Head of caudate nucleus (tissue), 42 donors: Measurements from ENCODE around the gene ZCRB1.
"Not testable (repeated sequence)": the region's sequence is repeated elsewhere in the genome, so short reads cannot be mapped to it uniquely, and the experiment has no call there.

Experiments
- DNase-seq, 42 donors: peaks; one replicate each; pipeline versions ENCODE4 v3.0.0 to v3.0.0-alpha.2; 2020 to 2021; ENCODE audit warnings: mixed read lengths in 7 of 42
- intact Hi-C: fragments of 100-400 bp; cut with DNase I; formaldehyde crosslinking; loops from one replicate; pipeline ENCODE4 v1.15.0; 2022

The ZCRB1 gene, protein sequence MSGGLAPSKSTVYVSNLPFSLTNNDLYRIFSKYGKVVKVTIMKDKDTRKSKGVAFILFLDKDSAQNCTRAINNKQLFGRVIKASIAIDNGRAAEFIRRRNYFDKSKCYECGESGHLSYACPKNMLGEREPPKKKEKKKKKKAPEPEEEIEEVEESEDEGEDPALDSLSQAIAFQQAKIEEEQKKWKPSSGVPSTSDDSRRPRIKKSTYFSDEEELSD

DNA sequence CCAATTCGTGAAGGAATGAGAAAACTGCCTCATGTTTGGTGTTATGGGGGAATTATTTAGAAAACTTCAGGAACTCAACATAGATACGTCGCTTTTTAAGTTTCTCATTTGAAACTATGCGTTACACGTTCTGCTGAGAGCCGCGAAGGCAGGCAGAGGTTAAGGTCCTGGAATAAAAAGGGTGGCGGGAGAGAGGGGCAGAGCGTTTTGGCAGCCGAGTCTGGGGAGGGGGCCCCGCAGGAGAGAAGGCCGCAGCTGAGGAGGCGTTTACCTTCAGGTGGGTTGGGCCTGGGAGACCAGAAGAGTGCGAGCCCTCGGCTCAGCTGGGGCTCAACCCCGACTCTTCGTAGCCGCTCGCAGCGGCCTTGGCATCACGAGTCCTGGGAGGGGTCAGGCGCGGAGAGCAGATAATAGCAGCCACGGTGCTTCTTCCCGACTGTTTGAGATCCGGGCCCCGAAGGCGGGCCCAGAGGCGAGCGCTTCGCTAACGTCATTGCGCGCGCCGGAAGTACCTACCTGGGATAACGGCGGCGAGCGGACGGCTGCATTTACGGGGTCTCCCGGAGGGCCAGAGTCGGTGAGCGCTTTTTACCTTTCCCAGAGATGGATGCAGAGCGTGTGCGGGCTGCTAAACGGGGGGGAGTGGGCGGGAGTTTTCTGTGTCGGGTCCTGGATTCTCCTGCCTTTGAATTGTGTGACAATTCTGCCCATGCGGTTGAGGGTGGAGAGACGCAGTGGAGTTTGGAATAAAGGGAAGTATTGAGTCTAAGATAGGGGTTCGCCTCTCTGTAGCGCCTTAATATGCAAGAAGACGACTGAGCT, at the start of gene ZCRB1, which contains the start of gene PPHLN1:
Gene ZCRB1 (minus strand): TSS at position 442 of the 822 bp plus-strand sequence. CDS start 1,992 bp downstream, outside the sequence.
Gene PPHLN1 (plus strand): TSS at position 515 of the 822 bp plus-strand sequence. CDS start 9,736 bp downstream, outside the sequence.
- DNase-seq, result peak; percentile 64 to 95 (median 87)
- intact Hi-C loops, result loop anchor here (5.0 kb wide), 2 partner anchors 89 to 184 kb away; partner anchors contain the start of genes GXYLT1 and YAF2

DNA sequence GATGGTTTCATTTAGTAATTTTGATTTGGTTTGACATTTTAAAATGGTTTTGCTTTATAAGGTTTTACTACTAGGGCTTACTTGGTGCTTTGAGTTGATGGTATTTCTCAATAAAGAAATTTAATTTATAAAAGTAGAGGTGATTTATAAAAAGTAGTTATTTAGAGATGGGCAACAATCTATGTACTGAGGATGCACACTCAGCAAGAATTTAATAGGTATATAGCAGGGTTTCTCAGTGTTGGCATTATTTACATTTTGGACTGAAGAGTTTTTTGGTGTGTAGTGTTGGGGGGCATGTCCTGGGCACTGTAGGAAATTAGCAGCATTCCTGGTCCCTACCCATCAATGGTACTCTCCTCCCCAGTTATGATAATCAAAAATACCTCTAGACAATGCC, 47.8 kb upstream of the ZCRB1 start:
- no peak for DNase-seq
- intact Hi-C loops, result no loop called here

DNA sequence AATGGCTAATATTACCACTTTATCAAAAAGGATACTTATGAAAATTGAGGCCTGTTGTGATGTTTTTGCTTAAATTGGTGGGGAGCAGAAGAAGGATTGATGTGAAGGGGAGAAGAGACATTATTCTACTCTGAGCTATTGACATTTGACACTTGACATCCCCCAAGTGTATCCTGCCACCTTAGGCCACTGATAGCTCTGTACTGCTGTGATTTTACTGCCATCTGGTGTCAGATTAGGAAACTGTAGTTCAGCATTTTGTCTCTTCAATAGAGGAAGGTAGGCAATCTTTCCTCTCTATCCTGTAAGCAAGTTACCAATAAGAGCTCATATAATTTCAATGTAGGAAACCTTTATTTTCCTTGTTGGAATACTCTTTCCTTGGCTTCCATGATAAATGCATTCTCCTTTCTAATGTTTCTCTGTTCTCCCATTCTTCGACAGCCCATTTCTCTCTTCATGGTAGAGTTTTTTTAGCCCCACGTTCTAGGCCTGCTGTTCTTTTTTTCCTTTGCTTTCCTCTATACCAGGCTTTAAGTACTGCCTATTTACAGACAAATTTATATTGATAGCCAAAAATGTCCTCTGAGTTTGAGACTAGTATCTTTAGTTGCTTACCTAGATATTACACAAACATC, 46.4 kb upstream of the ZCRB1 start:
- intact Hi-C loops, result no loop called here
- DNase-seq, result peak in 12 of 42 donors; percentile 5 to 69 (median 29)

DNA sequence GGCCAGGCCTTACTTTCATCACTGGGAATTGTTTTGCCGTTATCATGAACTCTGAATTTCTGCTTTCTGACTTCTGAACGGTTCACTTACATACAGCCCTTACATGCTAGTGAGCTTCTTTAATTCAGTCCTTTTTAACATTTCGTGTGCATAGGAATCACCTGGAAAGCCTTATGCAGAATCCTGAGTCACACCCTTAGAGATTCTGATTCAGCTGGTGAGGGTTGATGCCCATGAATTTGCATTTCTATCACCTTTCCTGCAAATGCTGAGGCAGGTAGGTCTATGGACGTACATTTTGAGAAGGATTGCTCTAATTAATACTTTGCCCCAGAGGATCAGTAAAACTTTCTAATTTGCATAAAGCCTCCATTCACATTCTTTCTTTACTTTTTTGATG, 44.1 kb upstream of the ZCRB1 start:
- peak in 1 of 42 donors; percentile 7 for DNase-seq
- intact Hi-C loops, result no loop called here

DNA sequence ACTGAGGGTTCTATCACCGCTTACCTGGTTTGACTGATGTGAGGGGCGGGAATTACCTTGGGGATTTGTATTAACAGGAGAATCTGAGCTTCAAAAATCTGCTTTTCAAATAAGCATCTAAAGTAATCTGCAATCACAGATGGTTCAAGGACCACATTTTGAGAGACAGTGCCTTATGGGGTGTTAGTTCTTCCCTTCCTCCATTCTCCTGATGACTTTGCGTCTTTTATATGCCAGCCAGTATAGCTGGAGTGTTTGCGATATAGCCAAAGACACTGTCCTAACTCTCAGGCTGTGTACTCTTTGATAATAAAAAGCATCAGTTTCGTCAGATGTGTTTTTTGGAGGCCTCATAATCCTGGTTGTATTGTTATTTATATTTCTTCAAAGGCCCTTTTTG, 39.6 kb upstream of the ZCRB1 start:
- no peak for DNase-seq
- intact Hi-C loops, result no loop called here

DNA sequence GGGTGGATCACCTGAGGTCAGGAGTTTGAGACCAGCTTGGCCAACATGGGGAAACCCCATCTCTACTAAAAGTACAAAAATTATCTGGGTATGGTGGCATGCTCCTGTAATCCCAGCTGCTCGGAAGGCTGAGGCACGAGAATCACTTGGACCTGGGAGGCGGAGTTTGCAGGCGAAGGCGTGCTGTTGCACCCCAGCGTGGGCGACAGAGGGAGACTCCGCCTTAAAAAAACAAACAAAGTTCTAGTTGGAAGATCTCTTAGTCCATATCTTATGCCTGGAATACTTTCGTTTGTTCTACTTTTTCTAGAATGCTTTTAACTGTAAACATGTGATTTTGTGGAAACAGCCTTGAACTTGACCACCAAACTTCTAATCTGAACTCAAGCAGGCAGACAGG, 38.8 kb upstream of the ZCRB1 start:
- DNase-seq, result no peak
- intact Hi-C loops, result no loop called here

DNA sequence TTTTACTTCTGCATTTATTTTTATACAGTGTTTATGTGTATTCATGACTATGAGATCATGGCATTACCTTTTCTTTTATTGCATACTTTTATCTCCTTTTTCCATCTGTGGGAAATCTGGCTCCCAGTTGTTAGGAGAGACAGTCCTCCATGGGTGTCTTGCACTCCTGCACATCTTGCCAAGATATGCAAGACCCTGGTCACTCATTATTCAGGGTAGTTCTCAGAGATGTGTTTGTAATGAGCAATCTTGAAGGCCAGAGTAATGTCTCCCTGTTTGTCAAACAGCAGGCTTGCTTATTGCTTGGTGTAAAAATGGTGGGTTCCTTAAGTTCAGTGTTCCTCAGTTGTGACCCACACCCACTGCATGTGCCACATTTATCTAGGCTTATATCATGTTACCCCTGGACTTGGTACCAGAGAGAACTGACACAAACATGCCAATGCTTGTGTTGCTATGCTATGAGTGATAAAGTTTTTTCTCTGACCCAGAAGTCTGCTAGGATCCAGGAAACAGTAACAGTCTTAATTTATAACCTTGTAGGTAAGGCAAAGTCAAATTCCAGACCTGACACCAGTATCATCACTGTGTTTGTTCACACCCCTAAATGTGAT, 36.9 kb upstream of the ZCRB1 start:
- intact Hi-C loops, result no loop called here
- no peak for DNase-seq

DNA sequence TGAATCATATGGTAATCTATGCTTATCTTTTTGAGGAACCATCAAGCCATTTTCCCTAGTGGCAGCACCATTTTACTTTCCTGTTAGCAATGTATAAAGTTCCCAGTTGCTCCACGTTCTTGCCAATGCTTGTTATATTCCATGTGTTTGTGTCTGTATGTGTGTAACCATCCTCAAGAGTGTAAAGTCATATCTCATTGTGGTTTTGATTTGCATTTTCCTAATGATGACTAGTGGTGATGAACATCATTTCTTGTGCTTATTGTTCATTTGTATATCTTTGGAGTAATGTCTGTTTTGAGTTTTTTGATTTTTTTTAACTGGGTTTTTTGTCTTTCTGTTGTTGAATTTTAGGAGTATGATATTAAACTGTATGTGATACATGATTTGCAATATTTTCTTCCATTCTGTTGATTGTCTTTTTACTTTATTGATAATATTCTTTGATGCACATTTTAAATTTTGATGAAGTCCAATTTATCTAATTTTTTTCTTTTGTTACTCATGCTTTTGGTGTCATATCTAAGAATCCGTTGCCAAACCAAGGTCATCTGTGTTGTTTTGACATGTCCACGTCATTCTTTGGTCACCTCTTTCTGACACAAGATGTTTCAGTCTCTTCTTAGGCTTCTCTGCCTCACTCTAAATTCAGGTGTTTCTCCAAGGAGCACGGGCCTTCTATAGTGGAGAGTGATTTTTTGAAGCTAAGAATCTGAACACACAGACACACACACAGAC, 36.2 kb upstream of the ZCRB1 start:
- intact Hi-C loops, result no loop called here
- DNase-seq, result no peak

DNA sequence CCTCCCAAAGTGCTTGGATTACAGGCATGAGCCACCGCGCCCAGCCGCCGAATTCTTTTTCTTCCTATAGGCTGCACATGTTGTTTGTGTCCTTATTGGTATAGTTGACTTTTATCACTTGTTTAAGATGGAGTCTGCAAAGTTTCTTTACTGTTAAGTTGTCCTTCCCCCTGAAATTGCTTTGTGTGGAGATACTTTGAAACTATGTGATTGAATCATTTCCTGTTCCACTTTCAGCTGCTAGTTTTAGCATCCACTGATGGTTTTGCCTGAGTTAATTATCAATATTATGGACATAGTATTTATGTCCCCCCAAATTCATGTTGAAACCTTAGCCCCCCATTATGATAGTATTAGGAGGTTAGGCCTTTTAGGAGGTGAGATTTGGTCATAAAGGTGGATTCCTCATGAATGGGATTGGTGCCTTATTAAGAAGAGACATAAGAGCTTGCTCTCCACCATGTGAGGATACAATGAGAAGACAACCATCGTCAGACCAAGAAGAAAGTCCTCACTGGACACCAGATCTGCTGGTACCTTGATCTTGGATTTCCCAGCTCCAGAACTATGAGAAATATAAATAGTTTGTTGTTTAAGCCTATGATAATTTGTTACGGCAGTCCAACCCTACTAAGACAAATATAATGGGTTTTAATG, 35.0 kb upstream of the ZCRB1 start:
- no peak for DNase-seq
- intact Hi-C loops, result no loop called here

DNA sequence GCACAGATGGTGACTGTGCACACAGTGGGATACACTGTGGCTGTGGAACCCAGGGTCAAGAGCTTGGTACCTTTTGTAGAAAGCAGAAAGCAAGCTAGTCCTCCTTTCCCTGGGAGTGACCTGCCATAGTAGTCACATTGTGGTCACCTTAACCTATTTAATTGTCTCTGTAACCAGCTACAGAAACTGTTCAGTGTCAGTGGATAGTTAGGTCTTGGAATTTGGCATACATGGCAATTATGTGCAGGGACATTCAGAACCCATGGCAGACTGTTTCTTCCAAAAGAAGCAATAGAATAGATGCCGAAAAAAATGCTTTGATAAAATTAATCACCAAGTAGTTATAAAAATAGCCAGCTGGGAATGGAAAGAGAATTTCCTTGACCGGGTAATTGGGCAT, 30.4 kb upstream of the ZCRB1 start:
- no peak for DNase-seq
- intact Hi-C loops, result no loop called here

DNA sequence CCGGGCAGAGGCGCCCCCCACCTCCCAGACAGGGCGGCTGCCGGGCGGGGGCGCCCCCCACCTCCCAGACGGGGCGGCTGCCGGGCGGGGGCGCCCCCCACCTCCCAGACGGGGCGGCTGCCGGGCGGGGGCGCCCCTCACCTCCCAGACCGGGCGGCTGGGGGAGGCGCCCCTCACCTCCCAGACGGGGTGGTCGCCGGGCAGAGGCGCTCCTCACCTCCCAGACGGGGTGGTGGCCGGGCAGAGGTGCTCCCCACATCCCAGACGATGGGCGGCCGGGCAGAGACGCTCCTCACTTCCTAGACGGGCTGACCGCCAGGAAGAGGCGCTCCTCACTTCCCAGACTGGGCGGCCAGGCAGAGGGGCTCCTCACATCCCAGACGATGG, 24.1 kb upstream of the ZCRB1 start:
- intact Hi-C loops, DNase-seq: not testable (repeated sequence)

DNA sequence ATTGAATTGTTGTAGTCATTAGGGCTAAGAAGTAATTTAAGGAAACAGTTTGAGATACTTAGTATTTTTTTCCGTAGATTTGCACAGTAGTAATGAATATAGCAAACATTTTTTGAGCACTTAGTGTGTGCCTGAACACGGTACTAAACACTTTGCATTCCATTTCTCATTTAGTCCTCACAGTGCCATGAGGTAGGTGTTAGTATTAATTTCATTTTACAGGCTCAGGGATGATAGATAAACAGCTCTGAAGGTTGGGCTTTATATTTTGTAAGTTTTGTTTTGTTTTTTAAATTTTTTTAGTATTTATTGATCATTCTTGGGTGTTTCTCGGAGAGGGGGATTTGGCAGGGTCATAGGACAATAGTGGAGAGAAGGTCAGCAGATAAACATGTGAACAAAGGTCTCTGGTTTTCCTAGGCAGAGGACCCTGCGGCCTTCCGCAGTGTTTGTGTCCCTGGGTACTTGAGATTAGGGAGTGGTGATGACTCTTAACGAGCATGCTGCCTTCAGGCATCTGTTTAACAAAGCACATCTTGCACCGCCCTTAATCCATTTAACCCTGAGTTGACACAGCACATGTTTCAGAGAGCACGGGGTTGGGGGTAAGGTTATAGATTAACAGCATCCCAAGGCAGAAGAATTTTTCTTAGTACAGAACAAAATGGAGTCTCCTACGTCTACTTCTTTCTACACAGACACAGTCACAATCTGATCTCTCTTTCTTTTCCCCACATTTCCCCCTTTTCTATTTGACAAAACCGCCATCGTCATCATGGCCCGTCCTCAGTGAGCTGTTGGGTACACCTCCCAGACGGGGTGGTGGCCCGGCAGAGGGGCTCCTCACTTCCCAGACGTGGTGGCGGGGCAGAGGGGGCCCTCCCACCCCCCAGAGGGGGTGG, 23.5 kb upstream of the ZCRB1 start:
- intact Hi-C loops, DNase-seq: not testable (repeated sequence)

DNA sequence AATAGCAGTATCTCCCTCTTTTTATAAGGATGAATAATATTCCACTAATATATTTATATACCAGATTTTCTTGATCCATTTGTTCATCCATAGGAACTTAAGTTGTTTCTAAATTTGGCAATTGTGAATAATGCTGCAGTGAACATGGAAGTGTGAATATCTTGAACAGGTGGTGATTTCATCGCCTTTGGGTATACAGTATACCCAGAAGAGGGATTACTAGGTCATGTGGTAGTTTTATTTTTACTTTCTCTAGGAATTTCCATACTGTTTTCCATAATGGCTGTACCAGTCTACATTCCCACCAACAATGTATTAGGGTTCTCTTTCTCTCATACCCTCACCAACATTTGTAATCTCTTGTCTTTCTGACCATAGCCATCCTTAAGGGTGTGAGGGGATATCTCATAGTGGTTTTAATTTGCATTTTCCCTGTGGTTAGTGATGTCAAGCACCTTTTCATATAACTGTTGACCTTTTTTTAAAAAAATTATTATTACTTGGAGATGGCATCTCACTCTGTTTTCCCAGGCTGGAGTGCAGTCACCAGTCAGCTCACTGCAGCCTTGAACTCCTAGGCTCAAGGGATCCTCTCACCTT, 20.6 kb upstream of the ZCRB1 start:
- no peak for DNase-seq
- intact Hi-C loops, result no loop called here

DNA sequence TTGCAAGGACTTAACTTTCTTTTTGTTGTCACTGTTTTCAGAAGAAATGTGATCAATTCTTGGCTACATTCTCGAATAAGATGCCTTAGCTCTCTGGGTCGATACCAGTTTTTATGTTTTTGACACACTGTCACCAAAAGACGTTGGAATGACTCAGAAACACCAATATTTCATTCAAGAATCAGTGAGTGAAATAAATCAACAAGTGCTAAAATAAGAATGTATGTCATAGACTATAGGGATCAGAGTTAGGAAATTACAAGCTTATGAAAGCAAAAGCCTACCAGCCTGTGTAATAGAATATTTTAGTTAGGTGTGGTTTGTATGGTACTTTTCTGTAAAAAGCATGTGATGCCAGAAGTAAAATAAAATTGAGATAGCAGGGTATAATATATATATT, 17.8 kb upstream of the ZCRB1 start:
- no peak for DNase-seq
- intact Hi-C loops, result no loop called here

DNA sequence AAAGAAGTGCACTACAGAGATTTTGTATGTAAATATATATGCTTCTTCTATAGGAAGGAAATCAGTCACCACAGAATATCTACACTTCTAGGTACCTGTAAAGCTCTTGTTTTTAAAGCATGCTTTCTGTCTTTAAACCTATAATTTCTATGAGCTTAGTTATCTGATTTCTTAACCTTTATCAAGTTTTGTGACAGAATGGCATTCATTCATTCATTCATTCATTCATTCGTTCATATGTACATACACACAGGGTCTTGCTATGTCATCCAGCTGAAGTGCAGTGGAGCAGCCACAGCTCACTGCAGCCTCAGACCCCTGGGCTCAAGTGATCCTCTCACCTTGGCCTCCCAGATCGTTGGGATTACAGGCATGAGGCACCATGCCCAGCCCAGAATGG, 16.1 kb upstream of the ZCRB1 start:
- DNase-seq, result no peak
- intact Hi-C loops, result no loop called here

DNA sequence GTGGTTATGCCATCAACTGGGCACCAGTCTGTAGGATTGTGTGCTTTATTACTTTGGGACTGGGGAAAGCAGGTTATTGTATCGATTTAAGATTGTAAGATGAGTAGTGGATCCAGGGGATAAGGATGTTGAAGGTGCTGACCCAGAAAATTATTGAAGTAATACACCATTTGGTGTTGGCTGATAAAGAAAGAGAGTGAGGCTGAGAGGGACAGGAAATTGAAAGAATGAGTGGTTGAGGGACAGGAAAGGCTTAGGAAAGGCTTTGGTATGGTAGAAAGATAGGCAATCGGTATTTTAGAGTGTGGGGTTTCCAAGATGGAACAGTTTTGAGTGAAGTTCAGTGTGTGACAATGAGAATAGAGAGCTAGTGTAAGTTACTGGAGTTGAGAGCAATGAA, 12.4 kb upstream of the ZCRB1 start:
- DNase-seq, result no peak
- intact Hi-C loops, result no loop called here

DNA sequence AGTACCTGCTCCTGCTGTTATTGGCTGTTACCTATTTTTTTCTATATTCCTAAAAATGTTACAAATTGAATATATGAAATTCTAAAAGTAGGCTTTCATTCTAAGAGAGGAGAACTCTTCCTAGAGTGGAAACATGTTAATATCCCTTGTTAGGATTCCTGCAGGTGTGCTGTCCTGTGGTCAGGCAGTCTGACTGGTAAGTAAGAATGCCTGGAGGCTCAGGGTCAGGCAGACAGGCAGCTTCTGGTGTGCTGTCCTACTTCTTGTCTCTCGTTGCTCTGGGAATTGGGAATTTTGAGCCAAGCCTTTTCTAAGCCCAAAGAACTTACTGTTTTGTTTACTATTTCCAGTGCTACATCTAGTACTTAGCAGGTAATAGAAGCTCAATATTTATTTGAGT, 10.4 kb upstream of the ZCRB1 start:
- intact Hi-C loops, result no loop called here
- DNase-seq, result no peak
